GM18508 (cell line): ENCODE data around the gene NDUFB10.
"Not testable (repeated sequence)": the region's sequence is repeated elsewhere in the genome, so short reads cannot be mapped to it uniquely, and the experiment has no call there.

Source experiments
- ATAC-seq: cut with Tn5 transposase; IDR thresholded peaks from one replicate; pipeline ENCODE4 v1.9.1; 2021; ENCODE audit warnings: moderate number of reproducible peaks; ENCODE audit not compliant: insufficient read depth, unreplicated experiment

Gene NDUFB10

GRCh38 chr16:1959269-1960039 lies at the start of gene NDUFB10:
Gene NDUFB10 (plus strand): TSS chr16:1959538. CDS start chr16:1959625, 87 bp downstream.
- ATAC-seq: no peak

- ATAC-seq: no peak
Observed at GRCh38 chr16:1909561-1910231, 49.6 kb upstream of the NDUFB10 start.

DNA sequence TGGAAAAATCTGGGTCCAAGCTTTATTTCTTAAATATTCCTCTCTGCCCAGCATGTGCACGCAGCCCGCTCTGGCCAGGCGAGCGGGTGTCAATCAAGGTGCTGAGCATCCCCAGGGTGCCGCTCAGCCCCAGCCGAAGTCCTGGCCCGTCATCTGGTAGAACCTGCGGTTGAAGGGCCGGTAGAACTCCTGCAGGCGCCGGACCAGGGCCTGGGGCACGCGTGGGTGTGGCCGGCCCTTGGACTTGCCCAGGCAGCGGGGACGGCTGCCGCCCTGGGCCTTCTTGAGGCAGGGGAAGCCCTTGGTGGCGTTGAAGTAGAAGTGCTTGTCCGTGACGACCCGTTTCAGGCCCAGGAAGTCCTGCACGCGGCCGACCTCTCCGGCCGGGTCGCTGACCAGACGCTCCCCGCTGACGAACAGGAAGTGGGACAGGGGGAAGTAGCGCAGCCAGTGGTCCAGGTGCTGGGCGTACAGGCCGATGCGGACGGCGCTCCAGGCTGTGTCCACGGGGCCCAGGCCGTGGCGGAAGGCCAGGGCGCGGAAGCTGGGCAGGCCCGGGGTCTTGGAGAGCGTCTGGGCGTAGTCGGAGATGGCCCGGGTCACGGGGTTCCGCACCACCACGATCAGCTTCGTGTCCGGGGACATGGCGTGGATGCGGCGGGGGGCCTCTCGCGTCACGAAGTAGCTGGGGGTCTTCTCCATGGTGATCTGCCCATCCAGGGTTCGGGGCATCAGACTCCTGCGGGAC lies 47.7 kb upstream of the NDUFB10 start:
- no peak for ATAC-seq

DNA sequence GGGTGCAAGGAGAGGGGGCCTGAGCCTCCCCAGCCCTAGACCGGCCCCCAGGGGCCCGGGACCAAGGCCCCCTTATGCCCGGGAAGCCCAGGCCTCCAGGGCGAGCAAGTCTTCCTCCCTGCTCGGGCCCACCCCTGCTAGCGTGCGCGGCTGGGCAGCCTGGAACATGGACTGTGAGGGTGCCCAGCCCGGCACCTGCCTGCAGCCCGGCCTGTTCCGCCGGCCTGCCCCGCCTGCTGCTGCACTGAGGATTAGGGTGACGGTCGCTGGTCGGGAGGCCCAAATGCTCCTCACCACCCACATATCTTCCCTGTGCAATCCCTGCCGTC lies 47.2 kb upstream of the NDUFB10 start:
- ATAC-seq: no peak

DNA sequence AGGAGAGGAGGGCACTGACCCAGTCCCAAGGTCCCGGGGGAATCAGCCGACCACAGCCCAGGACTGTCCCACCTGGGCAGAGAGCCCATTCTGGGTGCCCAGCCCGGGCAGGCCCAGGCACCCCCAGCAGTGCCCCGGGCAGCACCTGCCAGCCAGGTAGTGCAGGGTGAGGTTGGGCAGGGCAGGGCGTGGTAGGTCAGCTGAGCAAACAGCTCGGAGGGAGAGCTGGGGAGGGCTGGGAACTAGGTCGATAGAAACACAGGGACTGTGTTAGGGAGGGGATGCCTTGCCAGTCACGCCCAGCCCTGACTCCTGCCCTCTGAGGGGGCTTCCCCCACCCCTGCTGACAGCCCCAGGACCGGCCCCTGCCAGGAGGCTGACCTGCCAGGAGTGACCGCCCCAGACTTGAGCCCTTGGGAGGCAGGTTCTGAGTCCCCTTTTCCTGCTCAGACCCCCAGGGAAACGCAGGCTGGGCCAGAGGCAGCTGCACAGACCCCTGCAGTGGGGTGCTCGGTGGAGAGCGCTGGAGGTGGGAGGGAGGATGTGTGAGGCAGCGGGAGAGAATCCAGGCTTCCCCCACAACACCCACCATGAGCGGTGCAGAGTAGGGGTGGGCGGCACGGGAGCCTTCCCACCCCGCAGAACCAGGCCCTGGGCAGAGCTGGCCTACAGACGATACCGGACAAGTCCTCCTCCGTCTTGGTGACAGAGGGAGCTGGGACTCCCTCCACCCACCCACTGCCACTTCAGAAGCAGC lies 45.8 kb upstream of the NDUFB10 start:
- ATAC-seq: no peak

- ATAC-seq: no peak
Observed at GRCh38 chr16:1914084-1914608, 45.2 kb upstream of the NDUFB10 start.

GRCh38 chr16:1914988-1915387 lies 44.4 kb upstream of the NDUFB10 start:
- ATAC-seq: no peak

DNA sequence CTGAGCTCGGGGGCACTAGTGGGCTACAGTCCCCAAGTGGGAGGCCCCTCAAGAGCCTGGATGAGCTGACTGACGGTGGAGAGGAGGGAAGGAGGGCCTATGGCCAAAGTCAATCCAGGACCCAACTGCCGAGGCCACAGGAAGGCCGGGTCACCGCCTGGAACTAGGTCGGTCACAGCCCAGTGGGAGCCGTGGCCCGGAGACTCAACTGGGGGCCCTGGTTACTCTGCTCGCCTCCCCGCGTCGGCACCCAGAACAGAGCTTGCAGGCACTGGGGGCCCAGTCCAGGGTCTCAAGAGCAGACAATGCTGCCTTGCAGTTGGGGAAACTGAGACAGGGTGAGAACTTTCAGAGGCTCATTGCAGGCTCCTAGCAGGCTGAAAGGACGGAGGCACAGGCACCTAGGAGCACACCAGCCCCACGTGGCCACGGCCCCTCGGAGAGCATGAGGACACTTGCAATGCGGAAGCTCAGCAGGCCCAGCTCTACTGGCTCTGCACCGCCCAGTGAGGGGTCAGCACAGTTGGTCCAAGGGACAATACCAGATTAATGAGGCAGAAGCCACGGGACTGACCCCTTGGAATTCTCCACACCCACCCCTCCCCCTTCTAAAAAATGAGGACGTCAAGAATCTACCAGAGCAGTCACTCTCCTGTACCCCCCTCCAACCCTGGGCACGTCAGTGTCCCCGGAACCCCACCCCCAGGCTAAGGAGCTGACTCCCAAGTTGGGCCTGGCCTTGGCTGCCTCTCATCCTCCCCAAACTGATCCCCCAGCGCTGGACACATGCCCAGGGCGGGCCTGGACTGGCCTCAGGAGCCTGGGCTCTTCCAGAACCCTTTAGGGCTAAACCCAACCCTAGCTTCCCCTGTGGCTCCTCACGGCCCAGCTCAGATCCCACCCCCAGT lies 43.4 kb upstream of the NDUFB10 start:
- ATAC-seq: no peak

DNA sequence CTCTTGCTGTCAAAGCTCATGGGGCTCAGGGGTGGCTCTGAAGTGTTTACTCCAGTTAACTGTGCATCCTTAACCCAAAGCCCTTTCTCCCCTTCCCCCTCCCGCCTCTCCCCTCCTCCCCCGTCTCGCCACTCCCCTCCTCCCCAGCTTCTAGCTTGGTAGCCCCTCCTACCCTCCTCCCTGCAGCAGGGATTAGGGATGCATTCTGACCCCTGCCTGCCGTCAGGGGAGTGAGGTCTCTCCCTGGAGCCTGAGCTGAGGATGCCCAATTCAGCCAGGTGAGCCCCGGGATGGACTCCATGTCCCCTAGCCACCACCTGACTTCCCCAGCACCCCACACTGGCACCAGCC lies 42.7 kb upstream of the NDUFB10 start:
- no peak for ATAC-seq

- ATAC-seq: no peak
Observed at GRCh38 chr16:1917056-1917664, 42.2 kb upstream of the NDUFB10 start.

DNA sequence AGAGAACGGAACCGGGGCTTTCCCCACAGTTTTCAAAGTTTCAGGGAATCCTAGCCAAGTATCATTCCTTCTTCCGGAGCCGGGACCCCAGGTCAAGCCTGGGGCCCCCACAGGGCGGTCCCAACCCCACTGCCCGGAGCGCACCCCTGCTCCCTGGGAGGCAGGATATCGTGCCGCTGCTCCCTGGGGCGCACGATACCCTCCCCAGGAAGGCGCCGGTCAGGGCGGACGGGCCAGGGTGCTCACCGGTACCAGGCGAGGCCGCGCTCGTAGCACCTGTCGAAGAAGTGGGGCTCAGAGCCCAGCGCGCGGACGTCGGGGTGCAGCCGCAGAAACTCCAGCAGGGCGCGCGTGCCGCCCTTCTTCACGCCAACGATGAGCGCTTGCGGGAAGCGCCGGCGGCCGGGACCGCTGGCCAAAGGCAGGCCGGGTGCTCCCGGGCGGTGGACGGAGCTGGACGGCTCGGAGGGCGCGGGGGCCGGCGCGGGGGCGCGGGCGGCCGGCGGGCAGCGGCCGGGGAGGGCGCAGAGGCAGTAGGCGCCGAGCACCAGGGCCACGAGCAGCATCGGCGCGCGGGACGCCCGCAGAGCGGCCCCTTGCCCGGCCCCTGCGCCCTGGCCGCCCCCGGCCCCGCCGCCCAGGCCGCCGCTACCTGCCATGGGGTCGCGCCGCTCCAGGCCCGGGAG lies 41.5 kb upstream of the NDUFB10 start:
- ATAC-seq: no peak

DNA sequence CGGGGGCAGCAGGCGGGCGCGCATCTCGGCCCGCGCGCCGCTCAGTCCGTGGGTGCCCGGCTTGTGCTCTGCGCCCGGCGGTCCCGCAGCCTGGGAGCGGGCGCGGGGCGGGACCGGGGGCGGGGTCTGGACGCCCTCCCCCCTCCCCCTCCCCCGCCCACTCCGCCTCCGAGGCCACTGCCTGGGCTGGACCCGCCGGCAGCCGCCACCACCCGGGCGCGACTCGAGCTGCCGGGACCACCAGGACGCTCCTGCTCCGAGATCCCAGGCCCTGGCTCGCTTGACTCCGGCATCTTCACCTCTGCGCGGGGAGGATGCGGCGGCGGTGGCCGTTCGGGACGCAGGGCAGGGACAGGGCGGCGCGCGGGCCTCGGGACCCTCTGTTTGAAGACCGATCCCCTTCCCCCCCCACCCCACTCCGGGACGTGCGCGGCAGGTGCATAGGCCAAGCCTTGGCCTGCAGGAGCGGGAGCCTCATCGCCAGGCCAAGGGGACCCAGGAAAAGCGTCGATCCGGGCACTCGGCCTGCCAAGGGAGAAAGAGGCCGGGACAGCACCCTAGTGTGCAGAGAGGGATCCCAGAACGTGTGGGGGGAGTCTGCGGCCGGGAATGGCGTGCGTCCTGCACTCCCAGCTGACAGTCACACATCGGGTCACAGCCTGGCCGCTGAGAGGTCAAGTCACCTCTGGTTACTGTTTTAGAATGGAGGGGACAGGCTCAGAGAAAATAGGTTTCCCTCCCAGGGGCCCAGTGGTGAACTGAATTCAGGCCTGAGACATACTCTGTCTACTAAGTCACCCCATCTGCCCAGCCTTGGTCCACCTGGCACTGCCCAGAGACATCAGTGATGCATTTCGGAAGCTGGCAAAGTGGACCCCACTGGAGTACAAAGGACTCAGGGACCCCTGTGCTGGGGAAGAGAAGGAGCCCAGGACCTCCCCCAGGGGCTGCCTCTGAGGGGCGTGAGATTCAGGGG lies 40.7 kb upstream of the NDUFB10 start, which contains the start of gene HS3ST6:
TSS of gene HS3ST6 (minus strand) at position 65 of the 976 bp plus-strand sequence. CDS start 92 bp downstream, outside the sequence.
- ATAC-seq: no peak

DNA sequence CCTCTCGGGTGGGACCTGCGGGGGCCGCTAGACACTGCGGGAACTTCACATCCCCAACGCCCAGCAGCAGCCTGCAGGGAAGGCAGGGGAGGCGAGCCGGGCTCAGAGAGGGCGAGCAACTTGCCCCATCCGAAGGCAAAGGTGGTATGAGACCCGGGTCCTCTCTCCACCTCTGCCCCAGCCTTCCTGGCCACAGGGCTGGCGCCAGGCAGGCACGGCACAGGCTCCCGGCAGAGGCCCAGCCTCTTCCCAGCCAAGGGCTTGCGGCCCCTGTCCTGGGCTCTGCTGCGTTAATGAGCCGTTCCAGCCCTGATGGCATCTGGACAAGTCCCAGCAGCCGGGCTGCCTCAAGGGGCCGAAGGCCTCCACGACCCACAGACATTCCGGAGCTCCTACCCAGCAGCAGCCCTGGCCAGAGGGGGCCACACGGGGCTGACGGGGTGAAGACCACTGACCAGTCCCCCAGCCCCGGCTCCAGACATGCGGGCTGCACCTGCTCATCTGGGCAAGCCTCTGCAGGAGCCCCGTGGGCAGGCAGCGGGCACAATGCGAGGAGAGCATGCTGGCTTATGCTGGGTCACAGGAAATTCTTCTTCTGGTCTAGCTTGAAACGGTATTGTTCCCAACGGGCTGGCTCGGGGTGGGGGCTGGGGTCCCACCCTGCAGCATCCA lies 39.9 kb upstream of the NDUFB10 start:
- no peak for ATAC-seq

DNA sequence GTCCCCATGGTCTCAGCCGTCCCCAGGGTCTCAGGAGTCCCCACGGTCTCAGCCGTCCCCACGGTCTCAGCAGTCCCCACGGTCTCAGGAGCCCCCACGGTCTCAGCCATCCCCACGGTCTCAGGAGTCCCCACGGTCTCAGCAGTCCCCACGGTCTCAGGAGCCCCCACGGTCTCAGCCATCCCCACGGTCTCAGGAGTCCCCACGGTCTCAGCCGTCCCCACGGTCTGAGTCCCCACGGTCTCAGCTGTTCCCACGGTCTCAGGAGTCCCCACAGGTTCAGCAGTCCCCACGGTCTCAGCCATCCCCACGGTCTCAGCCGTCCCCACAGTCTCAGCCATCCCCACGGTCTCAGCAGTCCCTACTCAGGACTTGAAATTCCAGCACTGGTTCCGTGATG lies 39.2 kb upstream of the NDUFB10 start:
- ATAC-seq: not testable (repeated sequence)

GRCh38 chr16:1920727-1921171 lies 38.6 kb upstream of the NDUFB10 start:
- ATAC-seq: no peak

DNA sequence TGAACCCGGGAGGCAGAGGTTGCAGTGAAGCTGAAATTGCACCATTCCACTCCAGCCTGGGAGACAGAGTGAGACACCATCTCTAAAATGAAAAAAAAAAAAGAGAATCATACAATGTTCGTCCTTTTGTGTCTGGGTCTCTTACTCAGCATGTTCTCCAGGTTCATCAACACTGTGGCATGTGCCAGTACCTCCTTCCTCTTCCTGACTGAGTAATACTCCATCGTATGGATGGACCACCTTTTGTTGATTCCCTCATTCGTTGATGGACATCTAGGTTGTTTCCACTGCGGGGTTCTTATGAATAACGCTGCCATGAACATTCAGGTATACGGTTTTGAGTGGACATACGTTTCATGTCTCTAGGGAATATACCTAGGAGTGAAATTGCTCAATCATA lies 37.0 kb upstream of the NDUFB10 start:
- ATAC-seq: no peak
